Neural cell (in vitro differentiated cells): ENCODE data around the gene ENKD1. TPM values are rescaled to one million over a fixed set of nuclear protein-coding genes. Genes with fewer than 3 reads are reported as not detected.

Experiments used
- H2AFZ ChIP-seq: fragments of 200-600, 300-800 bp; sonication (generic), shearing (Covaris generic); 2 replicates; pipeline ENCODE4 v1.6.0; 2014; ENCODE audit warnings: low read depth, mild to moderate bottlenecking, antibody characterized with exemption, low read length, moderate library complexity
- H3F3A ChIP-seq: fragments of 200-600 bp; shearing (Covaris generic); 2 replicates; pipeline ENCODE4 v1.6.1; 2016; ENCODE audit warnings: mild to moderate bottlenecking, moderate library complexity, mixed read lengths, antibody characterized with exemption, low read length; ENCODE audit not compliant: insufficient read depth, poor library complexity, severe bottlenecking
- H3K27ac ChIP-seq: fragments of 200-600, 300-800 bp; sonication (generic), shearing (Covaris generic); 2 replicates; pipeline ENCODE4 v1.5.1; 2014; ENCODE audit warnings: mild to moderate bottlenecking, low read length, moderate library complexity
- H3K27me3 ChIP-seq: fragments of 300-800, 200-600 bp; sonication (generic), shearing (Covaris generic); 2 replicates; pipeline ENCODE4 v1.6.0; 2014; ENCODE audit warnings: mild to moderate bottlenecking, low read depth, low read length, moderate library complexity; ENCODE audit not compliant: insufficient read depth
- H3K36me3 ChIP-seq: fragments of 300-800, 200-600 bp; sonication (generic), shearing (Covaris generic); 2 replicates; pipeline ENCODE4 v1.5.1; 2014; ENCODE audit warnings: mild to moderate bottlenecking, antibody characterized with exemption, low read length, moderate library complexity; ENCODE audit not compliant: insufficient read depth
- H3K4me2 ChIP-seq: fragments of 300-800, 200-600 bp; sonication (generic), shearing (Covaris generic); 2 replicates; pipeline ENCODE4 v1.6.0; 2014; ENCODE audit warnings: mild to moderate bottlenecking, low read length
- H3K4me3 ChIP-seq: fragments of 300-800, 200-600 bp; sonication (generic), shearing (Covaris generic); 2 replicates; pipeline ENCODE4 v1.5.1; 2014; ENCODE audit warnings: mild to moderate bottlenecking, low read length, moderate library complexity
- H3K79me2 ChIP-seq: fragments of 200-600 bp; shearing (Covaris generic); replicated peaks from 2 replicates; pipeline ENCODE4 v1.6.0; 2014; ENCODE audit warnings: mild to moderate bottlenecking, low read length, moderate library complexity; ENCODE audit not compliant: insufficient read depth
- H3K9ac ChIP-seq: fragments of 300-800, 200-600 bp; sonication (generic), shearing (Covaris generic); 2 replicates; pipeline ENCODE4 v1.6.1; 2016; ENCODE audit warnings: mild to moderate bottlenecking, low read length, mixed read lengths
- H3K9me2 ChIP-seq: fragments of 200-600 bp; shearing (Covaris generic); 2 replicates; pipeline ENCODE4 v1.6.1; 2016; ENCODE audit warnings: mild to moderate bottlenecking, low read length, mixed read lengths; ENCODE audit not compliant: insufficient read depth
- H3K9me3 ChIP-seq: fragments of 200-600, 300-800 bp; sonication (generic), shearing (Covaris generic); 2 replicates; pipeline ENCODE4 v1.6.1; 2016; ENCODE audit warnings: mild to moderate bottlenecking, mixed run types, low read length, moderate library complexity, mixed read lengths
- H4K20me1 ChIP-seq: fragments of 200-600 bp; shearing (Covaris generic); 2 replicates; pipeline ENCODE4 v1.6.1; 2016; ENCODE audit warnings: mild to moderate bottlenecking, mixed run types; ENCODE audit not compliant: insufficient read depth
- CTCF ChIP-seq: fragments of 450-650 bp; IDR thresholded peaks from 2 replicates; pipeline ENCODE4 v1.5.1; 2014; ENCODE audit warnings: antibody characterized with exemption, mild to moderate bottlenecking, moderate library complexity; ENCODE audit not compliant: poor library complexity, severe bottlenecking
- EP300 ChIP-seq: fragments of 450-650 bp; conservative IDR thresholded peaks from 2 replicates; pipeline ENCODE4 v1.6.1; 2014; ENCODE audit warnings: antibody characterized with exemption, mild to moderate bottlenecking, moderate library complexity; ENCODE audit not compliant: poor library complexity, severe bottlenecking
- EZH2 ChIP-seq: fragments of 200-600, 300-800 bp; shearing (Covaris generic), sonication (generic); IDR thresholded peaks from 2 replicates; pipeline ENCODE4 v1.6.1; 2014; ENCODE audit warnings: antibody characterized with exemption, low read length, borderline replicate concordance, mild to moderate bottlenecking; ENCODE audit not compliant: insufficient read depth, poor library complexity, severe bottlenecking
- MXI1 ChIP-seq: fragments of 450-650 bp; conservative IDR thresholded peaks from 2 replicates; pipeline ENCODE4 v1.6.1; 2014; ENCODE audit warnings: antibody characterized with exemption, mild to moderate bottlenecking; ENCODE audit not compliant: poor library complexity, severe bottlenecking
- POLR2AphosphoS5 ChIP-seq: IDR thresholded peaks from 2 replicates; pipeline ENCODE4 v1.6.1; 2012
- RAD21 ChIP-seq: fragments of 450-650 bp; conservative IDR thresholded peaks from 2 replicates; pipeline ENCODE4 v1.6.1; 2014; ENCODE audit warnings: antibody characterized with exemption, mild to moderate bottlenecking, moderate library complexity
- REST ChIP-seq: IDR thresholded peaks from 2 replicates; pipeline ENCODE4 v1.6.1; 2012; ENCODE audit warnings: borderline replicate concordance
- SMC3 ChIP-seq: fragments of 450-650 bp; conservative IDR thresholded peaks from 2 replicates; pipeline ENCODE4 v1.6.1; 2014; ENCODE audit warnings: antibody characterized with exemption, mild to moderate bottlenecking, moderate library complexity; ENCODE audit not compliant: poor library complexity
- TAF1 ChIP-seq: IDR thresholded peaks from 2 replicates; pipeline ENCODE4 v1.6.1; 2012; ENCODE audit warnings: low read depth
- polyA plus RNA-seq: library from polyadenylated mRNA; depleted of rRNA; stranded (reverse); fragments of >200 nt; gene quantifications from 2 replicates; pipeline ENCODE4 v1.2.3, GENCODE V29; 2014

The ENKD1 gene
- polyA plus RNA-seq, 1 donor from 2014 or later: 36.6 TPM

- TF ChIP-seq RAD21: no peak
- TF ChIP-seq POLR2AphosphoS5: no peak
- TF ChIP-seq CTCF: no peak
- TF ChIP-seq REST: no peak
- TF ChIP-seq MXI1: no peak
- no peak for TF ChIP-seq EZH2
- no peak for TF ChIP-seq SMC3
- TF ChIP-seq EP300: no peak
- TF ChIP-seq TAF1: no peak
- Histone ChIP-seq H3K79me2 (peaks cover 6% of the 10 kb centered on the region), H3K9ac (no peak overlapping the region), H3K4me2 (no peak overlapping the region), H2AFZ (no peak overlapping the region), H3K27ac (no peak overlapping the region), H3F3A (no peaks in the 10 kb centered on the region), H3K9me2 (no peaks in the 10 kb centered on the region), H3K36me3 (no peaks in the 10 kb centered on the region), H3K4me3 (no peak overlapping the region), H3K9me3 (no peaks in the 10 kb centered on the region), H4K20me1 (peaks cover 8% of the 10 kb centered on the region), H3K27me3 (no peaks in the 10 kb centered on the region)
These were observed 31.1 kb upstream of the ENKD1 start for GRCh38 chr16:67697422-67698185.

- H3K27ac ChIP-seq: no peak overlapping the region
These were observed 28.1 kb upstream of the ENKD1 start for GRCh38 chr16:67694611-67695010.

More at GRCh38 chr16:67694611-67695010, 28.1 kb upstream of the ENKD1 start:
- Histone ChIP-seq H3K9me3 (no peaks in the 10 kb centered on the region), H2AFZ (no peak overlapping the region), H4K20me1 (no peaks in the 10 kb centered on the region), H3K27me3 (no peaks in the 10 kb centered on the region), H3K4me2 (no peak overlapping the region), H3K9me2 (no peaks in the 10 kb centered on the region), H3K4me3 (no peak overlapping the region), H3K9ac (no peak overlapping the region), H3K36me3 (no peaks in the 10 kb centered on the region), H3F3A (no peaks in the 10 kb centered on the region), H3K79me2 (peaks cover 10% of the 10 kb centered on the region)
- TF ChIP-seq RAD21: no peak
- no peak for TF ChIP-seq TAF1
- TF ChIP-seq CTCF: no peak
- no peak for TF ChIP-seq POLR2AphosphoS5
- no peak for TF ChIP-seq EP300
- TF ChIP-seq SMC3: no peak
- TF ChIP-seq MXI1: no peak
- no peak for TF ChIP-seq REST
- no peak for TF ChIP-seq EZH2
